Heart left ventricle (tissue), 16 donors: ENCODE results near the gene SP140. TPM values are rescaled to one million over a fixed set of nuclear protein-coding genes. Genes with fewer than 3 reads are reported as not detected.
"Not testable (repeated sequence)": the region's sequence is repeated elsewhere in the genome, so short reads cannot be mapped to it uniquely, and the experiment has no call there.

Source experiments
- ATAC-seq, 4 donors: fragments of 200-7000 bp; cut with Tn5 transposase; one replicate each; pipeline ENCODE4 v1.9.1; 2020 to 2022; ENCODE audit warnings: moderate library complexity in 4 of 4, mild to moderate bottlenecking in 3 of 4, moderate number of reproducible peaks in 1 of 4
- DNase-seq, 5 donors: peaks; one replicate each; pipeline ENCODE4 v3.0.0-alpha.2; 2020
- H3K27ac ChIP-seq, 12 donors: fragments of 200-600 bp; sonication (generic) in 4 of 12; one replicate each; pipeline versions ENCODE4 v1.5.0 to v1.8.0; 2016 to 2022; ENCODE audit warnings: mild to moderate bottlenecking in 2 of 12
- H3K27me3 ChIP-seq, 9 donors: fragments of 200-600 bp; sonication (generic) in 2 of 9; one replicate each; pipeline versions ENCODE4 v1.5.1 to v1.8.0; 2016 to 2022; ENCODE audit warnings: mild to moderate bottlenecking in 3 of 9
- H3K36me3 ChIP-seq, 9 donors: fragments of 200-600 bp; sonication (generic) in 2 of 9; one replicate each; pipeline versions ENCODE4 v1.5.0 to v1.8.0; 2018 to 2022; ENCODE audit warnings: mild to moderate bottlenecking in 2 of 9
- H3K4me1 ChIP-seq, 12 donors: fragments of 200-600 bp; sonication (generic) in 4 of 12; one replicate each; pipeline versions ENCODE4 v1.5.0 to v1.8.0; 2016 to 2022; ENCODE audit warnings: mild to moderate bottlenecking in 3 of 12
- H3K4me3 ChIP-seq, 12 donors: fragments of 200-600 bp; sonication (generic) in 4 of 12; one replicate each; pipeline versions ENCODE4 v1.5.0 to v1.8.0; 2017 to 2022; ENCODE audit warnings: mild to moderate bottlenecking in 9 of 12, moderate library complexity in 4 of 12
- H3K9me3 ChIP-seq, 12 donors: fragments of 200-600 bp; sonication (generic) in 4 of 12; one replicate each; pipeline versions ENCODE4 v1.5.0 to v1.8.0; 2016 to 2022; ENCODE audit warnings: mild to moderate bottlenecking in 1 of 12
- POLR2A ChIP-seq, 2 donors: fragments of 450-650 bp; IDR thresholded peaks; one replicate each; pipeline ENCODE4 v1.6.1; 2017; ENCODE audit warnings: antibody characterized with exemption in 2 of 2, mild to moderate bottlenecking in 2 of 2, moderate library complexity in 2 of 2
- WGBS, 4 donors: extraction: QIAGEN DNeasy Blood & Tissue Kit in 2 of 4; methylation state at CpG; one replicate each; pipeline versions ENCODE4 v1.1.5 to v1.1.7; 2013 to 2018; 5-methylcytosine and 5-hydroxymethylcytosine counted together
- intact Hi-C, 10 donors: fragments of 100-400 bp; cut with DNase I; formaldehyde crosslinking; loops; one replicate each; pipeline versions ENCODE4 v1.11.1 to v1.14.2; 2022
- polyA plus RNA-seq, 2 donors: library from polyadenylated mRNA; stranded (reverse); fragments of 200-250 nt; gene quantifications; one replicate each; pipeline ENCODE4 v1.2.3, GENCODE V29; 2013
- total RNA-seq, 9 donors: library from RNA; depleted of rRNA in 2 of 9; stranded (reverse); fragments of >200 nt in 2 of 9; fragmentation: NEBNext Ultra II Directional in 3 of 9; extraction: Animal tissue kit (Norgen Biotek cat#: 25700) in 3 of 9; gene quantifications; one replicate each; pipeline versions ENCODE4 v1.1.0 to v1.2.4, GENCODE V29; 2016 to 2023
- TF ChIP-seq, protein P1 (sequence below), 12 donors: fragments of 200-600 bp; sonication (generic) in 4 of 12; IDR thresholded peaks; one replicate each; pipeline versions ENCODE4 v1.5.0 to v1.8.0; 2018 to 2022; ENCODE audit warnings: antibody characterized with exemption in 12 of 12, mild to moderate bottlenecking in 5 of 12
- donor health status: ischemic (EF 13 %, LVEDD 7.1; RV severe dilation, severe dysfunction).
- donor health status: healthy with polysubstance abuse.
- donor health status: DM: no; HTN: yes; CAD: no.
- donor health status: DM: no; HTN: no; CAD: no.
- donor health status: ischemic (EF 25% LVEDD 6.9; RV normal size, moderate dysfunction).
- donor health status: ischemic (EF 25% LVEDD 5.7; RV mildly dilated, moderate dysfunction).
- donor health status: healthy.
- donor health status: DM: yes; HTN: yes; CAD: no.
- donor health status: ischemic (EF 35%, LVEDD 5.7; RV mildly dilated, moderate dysfunction).
- donor health status: nonischemic (EF 11% LVEDD 7.7; RV severe dilation, severe dysfunction).
- donor health status: DM: yes; HTN: yes; CAD: no.
- donor health status: PGD.
- donor health status: ischemic (EF 29% LVEDD 5.4; RV normal size, mild dysfunction).
- donor health status: nonischemic (EF 23%, LVEDD 6.1; RV moderate dilation, normal function).

The SP140 gene
- total and polyA plus RNA-seq, 11 donors, result 0.46 to 9.6 (median 0.62) TPM

DNA sequence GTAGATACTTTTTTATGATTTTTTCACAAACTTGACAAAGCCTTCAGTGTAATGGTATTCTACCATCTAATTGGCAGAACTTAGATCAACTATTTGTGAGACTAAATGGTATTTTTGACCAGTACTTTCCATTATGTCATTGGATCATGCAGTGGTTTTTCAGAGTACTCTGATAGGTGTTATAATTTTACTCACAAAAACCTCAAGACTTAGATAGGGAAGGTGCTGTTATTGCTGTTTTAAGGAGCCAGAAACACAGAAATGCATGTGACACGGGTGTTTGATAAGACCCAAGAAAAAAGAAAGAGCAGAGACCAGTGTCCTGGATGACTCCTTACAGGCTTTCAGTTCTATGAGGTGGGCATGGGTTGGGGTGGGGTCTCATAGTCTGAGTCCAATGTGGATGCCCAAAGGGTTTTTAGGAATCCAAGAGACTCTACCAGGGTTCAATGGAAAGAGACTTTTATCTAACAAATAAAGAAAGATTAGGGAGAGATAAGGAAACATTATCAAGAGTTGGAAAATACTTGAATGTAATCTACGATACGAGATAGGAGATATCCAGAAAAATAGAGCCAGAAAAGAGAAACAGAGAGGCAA is 31.3 kb downstream of the SP140 start:
- no peaks in the 10 kb centered on the region for H3K4me1 ChIP-seq
- no peak for ATAC-seq
- intact Hi-C loops, result no loop called here
- H3K27ac ChIP-seq, result no peak overlapping the region
- H3K9me3 ChIP-seq, result peaks cover 0 to 8% (median 0%) of the 10 kb centered on the region in 12 donors
- no peak for DNase-seq
- no peak overlapping the region for H3K4me3 ChIP-seq
- no peaks in the 10 kb centered on the region for H3K36me3 ChIP-seq
- no peaks in the 10 kb centered on the region for H3K27me3 ChIP-seq
- TF ChIP-seq, protein P1, sequence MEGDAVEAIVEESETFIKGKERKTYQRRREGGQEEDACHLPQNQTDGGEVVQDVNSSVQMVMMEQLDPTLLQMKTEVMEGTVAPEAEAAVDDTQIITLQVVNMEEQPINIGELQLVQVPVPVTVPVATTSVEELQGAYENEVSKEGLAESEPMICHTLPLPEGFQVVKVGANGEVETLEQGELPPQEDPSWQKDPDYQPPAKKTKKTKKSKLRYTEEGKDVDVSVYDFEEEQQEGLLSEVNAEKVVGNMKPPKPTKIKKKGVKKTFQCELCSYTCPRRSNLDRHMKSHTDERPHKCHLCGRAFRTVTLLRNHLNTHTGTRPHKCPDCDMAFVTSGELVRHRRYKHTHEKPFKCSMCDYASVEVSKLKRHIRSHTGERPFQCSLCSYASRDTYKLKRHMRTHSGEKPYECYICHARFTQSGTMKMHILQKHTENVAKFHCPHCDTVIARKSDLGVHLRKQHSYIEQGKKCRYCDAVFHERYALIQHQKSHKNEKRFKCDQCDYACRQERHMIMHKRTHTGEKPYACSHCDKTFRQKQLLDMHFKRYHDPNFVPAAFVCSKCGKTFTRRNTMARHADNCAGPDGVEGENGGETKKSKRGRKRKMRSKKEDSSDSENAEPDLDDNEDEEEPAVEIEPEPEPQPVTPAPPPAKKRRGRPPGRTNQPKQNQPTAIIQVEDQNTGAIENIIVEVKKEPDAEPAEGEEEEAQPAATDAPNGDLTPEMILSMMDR (IDR thresholded peaks at IDR 0.05), result no peak
- no peak for TF ChIP-seq POLR2A (IDR thresholded peaks at IDR 0.05)
- WGBS, 4 donors, result 76 to 81% (median 77%) methylated on average over 3 of the region's 3 CpGs

DNA sequence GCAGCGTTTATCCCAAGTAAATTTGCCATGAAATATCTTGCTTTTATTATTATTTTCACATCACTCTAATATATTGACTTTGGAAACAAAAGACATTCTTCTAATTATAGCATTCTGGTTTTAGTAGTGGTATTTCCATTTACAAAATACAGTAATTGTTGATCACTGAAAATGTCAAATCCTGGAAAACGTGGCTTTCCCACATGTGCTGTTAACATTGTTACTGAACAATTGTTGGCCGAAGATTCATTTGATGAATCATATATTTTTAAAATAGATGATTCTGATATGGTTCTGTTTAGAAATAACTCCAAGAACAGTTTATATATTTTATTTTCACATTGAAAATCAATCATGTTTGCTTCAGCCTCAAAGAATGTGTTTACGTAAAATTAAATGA is 32.9 kb downstream of the SP140 start:
- no peaks in the 10 kb centered on the region for H3K27me3 ChIP-seq
- TF ChIP-seq, protein P1 (IDR thresholded peaks at IDR 0.05), result no peak
- TF ChIP-seq POLR2A (IDR thresholded peaks at IDR 0.05), result no peak
- H3K4me1 ChIP-seq, result no peaks in the 10 kb centered on the region
- no peak overlapping the region for H3K4me3 ChIP-seq
- peak in 1 of 4 donors; percentile 41 for ATAC-seq
- peaks cover 0 to 8% (median 0%) of the 10 kb centered on the region in 12 donors for H3K9me3 ChIP-seq
- peak overlapping the region in 4 of 12 donors; percentile 6 to 42 (median 30) for H3K27ac ChIP-seq
- H3K36me3 ChIP-seq, result no peaks in the 10 kb centered on the region
- WGBS, 4 donors, result 59 to 69% (median 65%) methylated on average over 4 of the region's 4 CpGs
- DNase-seq, result no peak
- intact Hi-C loops, result no loop called here

DNA sequence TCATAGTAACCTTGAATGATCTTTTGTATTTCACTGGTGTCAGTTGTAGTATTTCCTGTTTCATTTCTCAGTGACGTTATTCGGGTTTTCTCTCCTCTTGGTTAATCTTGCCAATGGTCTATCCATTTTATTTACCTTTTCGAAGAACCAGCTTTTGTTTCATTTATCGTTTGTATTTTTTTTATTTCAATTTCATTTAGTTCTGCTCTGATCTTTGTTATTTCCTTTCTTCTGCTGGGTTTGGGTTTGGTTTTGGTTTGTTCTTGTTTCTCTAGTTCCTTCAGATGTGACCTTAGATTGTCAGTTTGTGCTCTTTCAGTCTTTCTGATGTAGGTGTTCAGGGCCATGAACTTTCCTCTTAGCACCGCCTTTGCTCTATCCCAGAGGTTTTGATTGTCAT is 36.7 kb downstream of the SP140 start:
- intact Hi-C loops, result no loop called here
- H3K4me1 ChIP-seq, result no peaks in the 10 kb centered on the region
- no peak overlapping the region for H3K4me3 ChIP-seq
- ATAC-seq, result no peak
- H3K36me3 ChIP-seq, result no peaks in the 10 kb centered on the region
- H3K9me3 ChIP-seq, result peaks cover 0 to 8% (median 0%) of the 10 kb centered on the region in 12 donors
- no peaks in the 10 kb centered on the region for H3K27me3 ChIP-seq
- no peak overlapping the region for H3K27ac ChIP-seq
- DNase-seq, result no peak
- TF ChIP-seq POLR2A (IDR thresholded peaks at IDR 0.05), result no peak
- TF ChIP-seq, protein P1 (IDR thresholded peaks at IDR 0.05), result no peak
- WGBS, 4 donors, result 85 to 89% (median 88%) methylated on average over 5 of the region's 5 CpGs

DNA sequence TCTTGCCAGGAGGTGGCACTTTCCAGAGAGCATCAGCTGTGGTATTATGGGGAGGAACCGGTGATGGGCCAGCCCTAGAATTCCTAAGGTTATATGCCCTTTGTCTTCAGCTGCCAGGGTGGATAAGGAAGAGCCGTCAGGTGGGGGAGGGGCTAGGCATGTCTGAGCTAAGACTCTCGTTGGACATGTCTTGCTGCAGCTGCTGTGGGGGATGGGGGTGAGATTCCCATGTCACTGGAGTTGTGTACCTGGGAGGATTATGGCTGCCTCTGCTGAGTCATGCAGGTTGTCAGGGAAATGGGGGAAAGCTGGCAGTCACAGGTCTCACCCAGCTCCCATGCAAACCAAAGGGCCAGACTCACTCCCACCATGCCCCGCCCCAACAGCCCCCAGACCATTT is 39.4 kb downstream of the SP140 start:
- DNase-seq, H3K9me3 ChIP-seq, H3K27ac ChIP-seq, H3K4me3 ChIP-seq, H3K36me3 ChIP-seq, H3K27me3 ChIP-seq, intact Hi-C loops, ATAC-seq: not testable (repeated sequence)
- WGBS, 4 donors, result 44 to 73% (median 66%) methylated on average over 4 of the region's 4 CpGs
- H3K4me1 ChIP-seq, result peaks cover 0 to 16% (median 0%) of the 10 kb centered on the region in 12 donors

DNA sequence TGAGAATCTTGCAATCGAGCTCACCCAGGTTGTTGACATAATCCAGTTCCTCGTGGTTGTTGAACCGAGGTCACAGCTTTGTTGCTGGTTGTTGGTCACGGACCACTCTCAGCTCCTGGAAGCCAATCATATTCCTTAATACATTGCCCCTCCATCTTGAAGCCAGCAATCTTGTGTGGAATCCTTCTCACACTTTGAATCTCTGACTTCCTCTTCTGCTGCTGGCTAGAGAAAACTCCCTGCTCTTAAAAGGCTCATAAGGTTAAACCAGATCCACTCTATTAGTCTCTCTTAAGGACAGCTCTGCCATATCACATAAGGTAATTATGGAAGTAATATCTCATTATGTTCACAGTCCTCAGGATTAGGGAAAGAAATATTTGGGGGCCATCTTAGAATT is 41.1 kb downstream of the SP140 start:
- intact Hi-C loops, result no loop called here
- no peaks in the 10 kb centered on the region for H3K27me3 ChIP-seq
- no peak for TF ChIP-seq POLR2A (IDR thresholded peaks at IDR 0.05)
- TF ChIP-seq, protein P1 (IDR thresholded peaks at IDR 0.05), result no peak
- no peaks in the 10 kb centered on the region for H3K9me3 ChIP-seq
- H3K27ac ChIP-seq, result no peak overlapping the region
- no peaks in the 10 kb centered on the region for H3K36me3 ChIP-seq
- peaks cover 0 to 16% (median 0%) of the 10 kb centered on the region in 12 donors for H3K4me1 ChIP-seq
- ATAC-seq (no peak), DNase-seq (no peak)
- H3K4me3 ChIP-seq, result no peak overlapping the region
- WGBS, 4 donors, result 76 to 90% (median 85%) methylated on average over 4 of the region's 4 CpGs
